OCI-LY7 (cell line): ENCODE data around the gene STON2.

Source experiments
- CTCF ChIP-seq: fragments of 200-600 bp; sonication (generic); conservative IDR thresholded peaks from 2 replicates; pipeline ENCODE4 v1.5.1; 2014; ENCODE audit warnings: mild to moderate bottlenecking, antibody characterized with exemption, low read length, moderate library complexity, mixed read lengths
- EZH2phosphoT487 ChIP-seq: fragments of 200-600 bp; sonication (generic); IDR thresholded peaks from 2 replicates; pipeline ENCODE4 v1.6.1; 2018; ENCODE audit warnings: low read depth, borderline replicate concordance, mild to moderate bottlenecking, mixed run types, antibody characterized with exemption, low read length, moderate library complexity, mixed read lengths

GRCh38 chr14:81219759-81220579, 180.2 kb downstream of the STON2 start:
- TF ChIP-seq CTCF: no peak
- no peak for TF ChIP-seq EZH2phosphoT487
